HUES64 (cell line): Measurements from ENCODE around the gene TTC9C. TPM values are rescaled to one million over a fixed set of nuclear protein-coding genes. Genes with fewer than 3 reads are reported as not detected.
"Not testable (repeated sequence)": the region's sequence is repeated elsewhere in the genome, so short reads cannot be mapped to it uniquely, and the experiment has no call there.

ENCODE experiments used
- H3K27ac ChIP-seq: 2 replicates; pipeline ENCODE4 v1.7.0; 2013; ENCODE audit warnings: low read depth, low read length, inconsistent platforms
- H3K27me3 ChIP-seq: 2 replicates; pipeline ENCODE4 v1.6.1; 2013; ENCODE audit warnings: mild to moderate bottlenecking, low read length; ENCODE audit not compliant: insufficient read depth
- H3K36me3 ChIP-seq: 2 replicates; pipeline ENCODE4 v1.6.1; 2013; ENCODE audit warnings: mild to moderate bottlenecking, low read length; ENCODE audit not compliant: insufficient read depth
- H3K4me1 ChIP-seq: 2 replicates; pipeline ENCODE4 v1.6.1; 2013; ENCODE audit warnings: mild to moderate bottlenecking, low read length, moderate library complexity; ENCODE audit not compliant: insufficient read depth
- H3K4me3 ChIP-seq: 2 replicates; pipeline ENCODE4 v1.5.1; 2013; ENCODE audit warnings: mild to moderate bottlenecking, low read length, moderate library complexity
- H3K9ac ChIP-seq: 2 replicates; pipeline ENCODE4 v1.6.1; 2013; ENCODE audit warnings: mild to moderate bottlenecking, low read depth, low read length
- H3K9me3 ChIP-seq: 2 replicates; pipeline ENCODE4 v1.6.1; 2013; ENCODE audit warnings: low read depth, low read length; ENCODE audit not compliant: insufficient read depth
- WGBS: fragments of 150-250, 120-280 bp; methylation state at CpG from one replicate; pipeline ENCODE4 v1.1.7; 2013; ENCODE audit warnings: missing lambda C conversion rate; 5-methylcytosine and 5-hydroxymethylcytosine counted together
- polyA plus RNA-seq, 2 experiments: library from polyadenylated mRNA; stranded (reverse); fragments of 50-300 nt; gene quantifications; one replicate each; pipeline ENCODE4 v1.2.3, GENCODE V29; 2013

TTC9C gene, protein sequence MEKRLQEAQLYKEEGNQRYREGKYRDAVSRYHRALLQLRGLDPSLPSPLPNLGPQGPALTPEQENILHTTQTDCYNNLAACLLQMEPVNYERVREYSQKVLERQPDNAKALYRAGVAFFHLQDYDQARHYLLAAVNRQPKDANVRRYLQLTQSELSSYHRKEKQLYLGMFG
- polyA plus RNA-seq (2013, experiment 1 of 2) = 29.0 TPM
- 32.7 TPM for polyA plus RNA-seq (2013, experiment 2 of 2)

DNA sequence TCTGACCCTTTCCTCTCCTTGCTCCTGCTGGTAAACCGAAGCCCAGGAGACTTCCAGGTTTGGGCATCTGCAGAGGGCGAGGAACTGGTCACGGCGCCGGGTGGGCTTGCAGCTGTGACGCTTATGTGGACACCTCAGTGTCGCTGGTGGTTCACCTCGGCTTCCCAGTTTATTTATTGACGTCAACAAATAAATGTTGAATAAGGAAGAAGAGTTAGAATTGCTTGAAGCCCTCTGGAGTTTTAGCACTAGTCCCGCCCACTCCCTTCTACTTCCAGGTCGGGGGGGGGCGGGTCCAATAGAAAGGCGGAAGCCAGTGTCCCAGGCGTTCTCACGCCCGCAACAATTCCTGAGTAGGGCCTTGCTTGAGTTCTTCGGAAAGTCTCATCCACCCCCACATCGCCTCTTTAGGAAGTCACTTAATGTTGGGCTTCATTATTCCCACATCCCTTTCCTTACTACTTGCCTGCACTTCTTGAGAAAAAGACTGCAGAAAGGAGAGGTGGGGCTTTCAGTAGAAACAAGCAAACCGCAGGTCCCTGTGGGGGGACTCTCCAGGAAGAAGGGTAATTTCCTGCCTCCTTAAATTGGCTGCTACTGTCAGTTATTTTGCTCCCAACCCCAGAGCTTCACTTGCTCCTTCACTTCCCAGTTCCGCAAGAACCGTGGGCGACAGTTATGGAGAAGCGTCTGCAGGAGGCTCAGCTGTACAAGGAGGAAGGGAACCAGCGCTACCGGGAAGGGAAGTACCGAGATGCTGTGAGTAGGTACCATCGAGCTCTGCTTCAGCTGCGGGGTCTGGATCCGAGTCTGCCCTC lies at the start of gene TTC9C:
TSS of gene TTC9C (plus strand) at position 316 of the 818 bp plus-strand sequence. CDS start at position 679, 363 bp downstream.
- H3K9ac ChIP-seq = peak within 1 kb of the TSS; percentile 93
- peak within 1 kb of the TSS; percentile 99 for H3K4me3 ChIP-seq
- H3K27me3 ChIP-seq = no peaks in the 10 kb centered on the region
- H3K27ac ChIP-seq = peak within 1 kb of the TSS; percentile 99
- peaks cover 32% of the 10 kb centered on the region for H3K36me3 ChIP-seq
- H3K4me1 ChIP-seq = peaks cover 15% of the 10 kb centered on the region
- WGBS = under 1% methylated on average over 29 of the region's 29 CpGs
- H3K9me3 ChIP-seq = no peaks in the 10 kb centered on the region

DNA sequence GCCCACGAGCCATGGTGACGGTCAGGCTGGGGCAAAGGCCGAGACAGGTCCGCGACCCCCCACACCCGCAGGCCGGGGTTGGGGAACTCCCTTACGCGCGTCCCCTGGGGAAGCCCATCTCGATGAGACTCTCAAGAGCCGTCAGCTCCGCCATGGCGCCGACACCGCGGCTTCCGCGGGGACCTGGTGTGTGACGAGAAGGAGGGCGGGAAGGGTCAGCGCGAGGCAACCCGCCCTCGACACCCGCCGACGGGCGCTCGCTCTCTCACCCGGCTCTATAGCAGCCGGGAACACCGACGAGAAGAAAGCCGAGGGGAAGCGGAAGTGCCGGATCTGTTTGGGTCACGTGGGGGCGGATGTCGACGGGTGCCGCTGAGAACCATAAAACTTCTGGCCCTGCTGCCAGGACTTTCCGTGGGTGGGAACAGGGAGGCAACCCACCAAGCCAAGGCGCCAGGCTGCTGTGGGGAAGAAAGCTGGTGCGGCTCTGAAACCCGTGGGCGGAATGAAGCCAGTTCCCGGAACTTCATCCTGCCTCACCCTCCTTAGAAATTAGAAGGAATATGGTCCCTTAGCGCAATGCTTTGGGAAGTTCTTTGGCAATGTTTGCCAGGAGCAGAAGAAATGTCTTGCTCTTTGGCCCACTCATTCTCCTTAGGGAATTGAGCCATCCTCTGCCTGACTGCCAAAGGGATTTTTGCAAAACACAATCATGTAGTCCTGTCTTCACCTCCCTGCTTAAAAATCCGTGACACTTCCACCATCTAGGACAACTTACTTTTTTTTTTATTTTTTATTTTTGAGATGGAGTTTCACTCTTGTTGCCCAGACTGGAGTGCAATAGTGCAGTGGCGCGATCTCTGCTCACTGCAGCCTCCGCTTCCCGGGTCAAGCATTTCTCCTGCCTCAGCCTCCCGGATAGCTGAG lies 49.3 kb upstream of the TTC9C start, which contains the start of gene UBXN1:
TSS of gene UBXN1 (minus strand) at position 304 of the 927 bp plus-strand sequence. CDS start at position 154, 150 bp downstream.
- H3K9ac ChIP-seq = peak within 1 kb of the TSS; percentile 89
- H3K4me3 ChIP-seq = peak within 1 kb of the TSS; percentile 96
- H3K36me3 ChIP-seq = peaks cover 33% of the 10 kb centered on the region
- peaks cover 7% of the 10 kb centered on the region; the same call in 1 of the 2 replicates for H3K4me1 ChIP-seq
- no peaks in the 10 kb centered on the region for H3K27me3 ChIP-seq
- no peaks in the 10 kb centered on the region for H3K9me3 ChIP-seq
- 9% methylated on average over 53 of the region's 55 CpGs for WGBS
- peak within 1 kb of the TSS; percentile 60 for H3K27ac ChIP-seq

DNA sequence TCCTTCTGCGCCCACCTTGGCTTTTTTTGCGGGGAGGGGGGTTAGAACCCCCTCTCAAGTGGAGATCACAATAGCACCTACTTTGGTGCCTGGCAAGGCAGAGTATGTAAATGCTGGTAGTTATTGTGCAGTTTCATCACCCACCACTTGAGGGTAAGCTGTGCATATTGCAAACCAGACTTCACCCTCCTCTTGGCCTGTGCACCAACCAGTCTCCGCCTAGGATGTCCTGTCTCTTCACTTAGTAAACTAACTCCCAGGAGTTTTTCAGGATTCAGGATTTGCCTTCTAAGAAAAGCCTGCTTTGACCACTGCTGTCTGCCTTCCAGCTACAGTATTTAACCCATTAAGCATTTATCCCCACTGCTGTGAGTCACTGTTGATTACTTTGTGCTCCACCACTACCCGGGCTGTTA lies 47.5 kb upstream of the TTC9C start:
- H3K27ac ChIP-seq = no peak overlapping the region
- H3K27me3 ChIP-seq = no peaks in the 10 kb centered on the region
- H3K4me1 ChIP-seq = peaks cover 7% of the 10 kb centered on the region; the same call in 1 of the 2 replicates
- H3K9ac ChIP-seq = peak overlapping the region; percentile 12; the same call in 1 of the 2 replicates
- peaks cover 20% of the 10 kb centered on the region for H3K36me3 ChIP-seq
- H3K4me3 ChIP-seq = no peak overlapping the region
- 87% methylated on average over 4 of the region's 4 CpGs for WGBS
- H3K9me3 ChIP-seq = no peaks in the 10 kb centered on the region

DNA sequence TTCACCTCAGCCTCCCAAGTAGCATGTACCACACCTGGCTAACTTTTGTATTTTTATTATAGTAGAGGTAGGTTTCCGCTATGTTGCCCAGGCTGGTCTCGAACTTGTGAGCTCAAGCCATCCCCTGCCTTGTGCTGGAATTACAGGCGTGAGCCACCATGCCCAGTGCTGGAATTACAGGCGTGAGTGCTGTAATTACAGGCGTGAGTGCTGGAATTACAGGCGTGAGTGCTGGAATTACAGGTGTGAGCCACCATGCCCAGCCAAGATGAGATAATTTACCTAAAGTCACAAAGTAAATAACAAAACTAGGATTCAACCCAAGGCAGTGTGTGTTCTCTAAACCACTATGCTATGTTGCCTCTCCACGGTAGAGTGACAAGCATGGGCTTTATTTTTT lies 45.8 kb upstream of the TTC9C start:
- Histone ChIP-seq H3K36me3 (peaks cover 5% of the 10 kb centered on the region), H3K27ac (no peak overlapping the region), H3K9ac (no peak overlapping the region), H3K9me3 (no peaks in the 10 kb centered on the region), H3K27me3 (no peaks in the 10 kb centered on the region), H3K4me1 (peaks cover 6% of the 10 kb centered on the region; the same call in 1 of the 2 replicates), H3K4me3 (no peak overlapping the region)
- 93% methylated on average over 7 of the region's 7 CpGs for WGBS

DNA sequence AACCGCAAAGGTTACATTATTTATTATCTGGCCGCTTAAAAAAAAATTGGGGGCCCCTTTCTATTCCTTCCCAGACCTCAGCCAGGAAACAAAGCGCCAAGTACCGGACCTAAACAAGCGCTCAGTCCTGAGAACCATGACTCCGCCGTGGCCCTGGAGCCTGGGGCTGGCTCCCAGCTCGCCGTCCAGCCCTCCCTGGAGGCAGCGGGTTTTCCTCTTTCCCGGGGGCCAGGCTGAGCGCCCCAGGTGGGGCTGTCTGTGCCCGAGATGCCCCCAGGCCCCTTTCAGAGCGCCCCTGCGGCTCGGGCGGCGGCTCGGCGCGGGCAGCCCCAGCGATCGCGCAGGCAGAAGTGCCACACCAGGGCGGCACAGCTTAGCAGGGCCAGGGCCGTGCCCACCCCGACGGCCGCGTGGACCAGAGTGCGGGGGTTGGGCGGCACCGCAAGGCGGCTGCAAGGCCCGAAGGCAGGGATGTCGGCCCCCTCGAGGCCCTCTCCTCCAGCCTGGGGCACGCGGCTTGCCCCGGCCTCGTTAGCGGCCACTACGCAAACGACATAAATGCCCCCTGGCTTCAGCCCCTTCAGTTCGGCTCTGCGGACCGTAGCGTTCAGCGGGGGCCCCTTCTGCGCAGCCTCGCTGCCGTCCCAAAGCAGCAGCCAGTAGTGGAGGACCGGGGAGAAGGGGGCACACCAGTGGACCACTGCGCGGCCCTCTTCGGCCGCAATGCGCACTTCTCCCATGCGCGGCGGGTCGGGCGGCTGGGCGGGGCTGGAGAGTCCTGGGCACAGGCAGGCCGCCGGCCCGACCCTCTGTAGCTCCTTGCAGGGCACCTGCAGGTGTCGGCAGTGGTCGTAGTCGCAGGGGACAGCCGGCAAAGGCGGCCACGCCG lies 40.5 kb upstream of the TTC9C start:
- Histone ChIP-seq H3K4me3 (no peak overlapping the region), H3K4me1 (no peaks in the 10 kb centered on the region), H3K9ac (no peak overlapping the region), H3K36me3 (peaks cover 27% of the 10 kb centered on the region), H3K9me3 (no peaks in the 10 kb centered on the region), H3K27me3 (no peaks in the 10 kb centered on the region), H3K27ac (no peak overlapping the region)
- WGBS = 94% methylated on average over 74 of the region's 74 CpGs

DNA sequence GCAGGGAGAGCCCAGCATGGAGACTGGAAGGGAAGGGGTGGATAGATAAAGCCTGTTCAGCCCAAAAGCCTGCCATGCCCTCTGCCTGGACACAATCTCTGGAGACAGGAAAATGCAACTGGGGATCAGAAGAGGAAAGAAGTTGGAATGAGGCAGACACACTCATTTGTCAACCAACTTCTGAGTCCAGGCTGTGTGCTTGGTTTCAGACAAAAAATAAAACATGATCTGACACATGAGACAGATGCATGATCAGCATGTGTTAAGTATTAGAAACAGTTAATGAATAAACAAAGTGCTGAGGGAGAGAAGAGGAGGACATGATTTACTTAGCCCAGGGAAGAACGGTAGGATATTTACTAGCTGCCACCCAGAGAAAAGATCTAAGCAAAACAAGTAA lies 39.8 kb upstream of the TTC9C start:
- H3K9ac ChIP-seq = no peak overlapping the region
- H3K27me3 ChIP-seq = no peaks in the 10 kb centered on the region
- H3K36me3 ChIP-seq = peaks cover 34% of the 10 kb centered on the region
- 90% methylated on average over 1 of the region's 1 CpG for WGBS
- H3K9me3 ChIP-seq = no peaks in the 10 kb centered on the region
- H3K4me3 ChIP-seq = no peak overlapping the region
- no peaks in the 10 kb centered on the region for H3K4me1 ChIP-seq
- no peak overlapping the region for H3K27ac ChIP-seq

DNA sequence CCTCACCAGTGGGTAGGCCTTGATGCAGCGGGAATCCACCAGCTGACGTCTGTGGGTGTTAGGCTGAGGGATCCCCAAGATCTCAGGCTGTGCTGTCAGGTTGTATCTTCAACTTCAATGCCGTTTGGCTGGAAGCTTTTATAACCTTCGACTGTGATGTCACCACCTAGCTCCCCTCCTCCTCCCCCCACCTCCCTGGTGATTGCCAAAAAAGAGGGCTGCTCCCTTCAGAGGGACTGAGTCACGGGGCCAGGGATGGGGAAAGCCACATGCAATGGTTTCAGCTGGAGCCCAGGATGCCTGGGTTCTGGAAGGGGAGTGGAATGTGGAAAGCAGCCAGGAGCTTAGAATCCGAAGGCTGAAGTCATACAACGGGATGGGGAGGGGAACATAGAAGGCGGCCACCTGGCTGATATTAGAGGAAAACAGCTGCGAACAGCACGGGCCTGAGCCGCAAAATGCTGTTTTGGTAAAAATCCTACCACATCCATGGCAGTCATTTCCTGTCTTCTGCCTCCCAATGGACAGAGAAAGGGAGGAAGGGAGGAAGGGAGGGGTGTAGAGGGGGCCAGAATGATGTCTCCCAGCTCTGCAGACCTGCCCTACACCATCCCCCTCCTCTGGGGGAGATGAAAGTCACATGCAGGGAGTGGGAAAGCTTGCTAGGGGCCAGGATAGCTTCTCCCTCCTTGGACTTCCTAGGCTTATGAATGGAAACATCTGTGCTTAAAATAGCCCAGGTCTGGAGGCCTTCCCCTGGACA lies 38.7 kb upstream of the TTC9C start, which contains the start of gene LRRN4CL:
TSS of gene LRRN4CL (minus strand) at position 110 of the 763 bp plus-strand sequence. CDS start 1,022 bp downstream, outside the sequence.
- Histone ChIP-seq H3K36me3 (peaks cover 44% of the 10 kb centered on the region), H3K9me3 (no peaks in the 10 kb centered on the region), H3K9ac (no peak within 1 kb of the TSS; the same call in 1 of the 2 replicates), H3K4me1 (no peaks in the 10 kb centered on the region), H3K4me3 (no peak within 1 kb of the TSS), H3K27me3 (no peaks in the 10 kb centered on the region), H3K27ac (no peak within 1 kb of the TSS)
- 86% methylated on average over 9 of the region's 11 CpGs for WGBS

DNA sequence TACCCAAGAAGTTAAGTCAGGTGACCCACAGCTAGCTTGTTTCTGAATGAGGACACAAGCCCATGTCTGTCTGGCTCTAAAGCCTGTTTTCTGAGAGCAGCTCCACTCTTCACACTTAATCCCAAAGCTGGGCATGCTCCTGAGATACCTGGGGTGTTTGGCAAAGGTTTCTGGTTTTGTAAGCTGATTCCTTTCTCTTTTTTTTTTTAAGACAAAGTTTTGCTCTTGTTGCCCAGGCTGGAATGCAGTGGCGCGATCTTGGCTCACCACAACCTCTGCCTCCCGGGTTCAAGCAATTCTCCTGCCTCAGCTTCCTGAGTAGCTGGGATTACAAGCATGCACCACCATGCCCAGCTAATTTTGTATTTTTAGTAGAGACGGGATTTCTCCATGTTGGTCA lies 34.7 kb upstream of the TTC9C start:
- not testable (repeated sequence) for H3K4me1 ChIP-seq, H3K4me3 ChIP-seq, H3K9me3 ChIP-seq, H3K27me3 ChIP-seq, H3K9ac ChIP-seq, H3K27ac ChIP-seq
- WGBS = 98% methylated on average over 2 of the region's 4 CpGs
- H3K36me3 ChIP-seq = peaks cover 47% of the 10 kb centered on the region

DNA sequence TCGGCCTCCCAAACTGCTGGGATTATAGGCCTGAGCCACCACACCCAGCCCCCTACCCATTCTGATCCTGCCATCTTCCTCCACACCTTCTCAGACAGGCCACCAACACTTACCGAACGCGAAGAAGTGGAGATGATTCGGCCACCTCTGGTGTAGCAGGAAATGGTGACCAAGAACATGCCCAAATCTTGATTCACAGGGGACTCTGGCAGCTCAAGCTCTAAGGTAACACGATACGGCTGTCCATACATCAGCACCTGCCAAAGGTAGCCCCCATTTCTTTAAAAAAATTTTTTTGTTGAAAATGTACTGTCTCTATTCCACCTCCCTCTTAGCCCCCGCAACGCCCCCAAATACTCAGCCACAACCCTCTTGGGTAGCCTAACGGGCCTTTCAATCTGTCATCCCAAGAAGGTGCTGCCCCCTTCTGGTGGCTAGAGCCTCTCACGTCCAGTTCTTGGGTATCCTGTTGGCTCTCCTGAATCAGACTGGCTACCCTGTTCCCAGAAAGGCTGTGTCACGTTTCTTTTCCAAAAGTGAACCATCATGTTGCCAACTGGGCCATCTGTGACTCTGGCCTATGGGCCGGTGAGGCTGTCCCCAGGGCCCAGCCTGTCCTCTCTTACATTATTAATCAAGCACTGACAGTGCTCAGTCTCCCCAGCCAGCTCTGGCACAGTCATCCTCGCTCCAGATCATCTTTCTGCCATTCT lies 33.7 kb upstream of the TTC9C start:
- no peaks in the 10 kb centered on the region for H3K4me1 ChIP-seq
- H3K9me3 ChIP-seq = no peaks in the 10 kb centered on the region
- H3K27ac ChIP-seq = no peak overlapping the region
- 72% methylated on average over 14 of the region's 14 CpGs for WGBS
- H3K4me3 ChIP-seq = no peak overlapping the region
- H3K27me3 ChIP-seq = no peaks in the 10 kb centered on the region
- peaks cover 47% of the 10 kb centered on the region for H3K36me3 ChIP-seq
- H3K9ac ChIP-seq = no peak overlapping the region
